Stimulated activated CD8-positive, alpha-beta memory T cell treated with anti-CD3 and anti-CD28 coated beads, Interleukin-15, amount 100 ng/mL, for 48 hours (primary cell): ENCODE data around the gene LDAH.
A peak's percentile ranks its signal among the peaks of the same experiment; 100 is the strongest.

Source experiments
- DNase-seq, 2 donors: peaks; one replicate each; pipeline ENCODE4 v3.0.0-alpha.2; 2020; ENCODE audit warnings: low read depth in 2 of 2

Gene LDAH

DNA sequence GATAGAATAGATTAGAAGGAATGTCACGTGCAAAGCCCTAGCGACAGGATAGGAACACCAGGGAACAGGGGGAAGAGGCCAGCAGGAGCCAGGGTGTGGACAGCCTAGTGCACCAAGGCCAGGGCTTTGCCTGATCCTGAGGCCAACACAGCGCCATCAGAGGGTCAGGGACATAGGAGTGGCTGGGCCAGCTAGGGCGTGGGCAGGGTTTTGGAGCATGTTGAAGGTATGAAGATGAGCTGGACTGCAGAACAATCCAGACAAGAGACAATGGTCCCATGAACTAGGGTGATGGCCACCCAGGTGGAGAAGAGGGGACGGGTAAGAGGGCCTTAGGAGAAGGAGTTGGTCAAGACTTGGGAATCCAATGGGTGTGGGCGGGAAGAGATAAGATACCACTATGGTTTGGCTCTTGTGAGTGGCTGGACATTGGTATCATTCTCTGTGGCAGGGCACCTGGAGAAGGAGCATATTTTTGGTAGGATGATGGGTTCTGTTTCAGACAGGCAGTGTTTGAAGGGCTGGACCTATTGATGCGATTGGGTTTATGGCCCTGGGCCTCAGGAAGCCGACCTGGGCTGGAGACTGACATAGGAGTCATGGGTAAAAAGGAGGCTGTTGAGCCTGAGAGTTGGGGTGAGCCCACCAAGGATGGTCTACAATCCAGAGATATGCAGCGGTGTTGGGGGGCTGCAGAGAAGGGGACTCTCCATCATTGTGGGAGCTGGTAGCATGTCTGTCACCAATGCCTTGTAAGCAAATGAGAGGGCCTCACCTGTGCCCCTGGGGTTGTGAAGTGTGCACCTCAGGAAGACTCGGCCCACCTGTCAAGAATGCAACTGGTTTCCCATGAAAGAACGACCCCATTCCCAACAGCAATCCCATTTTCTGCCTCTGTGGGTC is 170.0 kb downstream of the LDAH start:
- DNase-seq = no peak

DNA sequence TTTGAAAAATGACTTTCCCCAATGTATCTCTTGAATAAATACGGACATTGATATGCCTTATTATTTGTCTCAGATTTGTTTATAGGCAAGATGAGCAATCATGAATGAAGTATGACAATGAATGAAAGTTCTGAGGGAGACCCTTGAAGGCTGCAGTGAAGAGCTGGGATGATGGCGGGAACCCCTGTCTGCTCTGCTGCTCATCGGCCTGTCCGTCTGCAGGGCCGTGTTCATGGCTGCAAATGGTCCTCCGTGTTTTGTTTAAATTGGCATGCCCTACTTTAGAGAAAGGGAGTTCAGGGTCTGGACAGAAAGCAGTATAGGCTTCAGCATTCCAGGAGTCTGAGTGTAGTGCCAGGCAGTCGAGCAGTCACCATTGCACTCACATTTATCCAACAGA is 170.8 kb downstream of the LDAH start:
- no peak for DNase-seq

DNA sequence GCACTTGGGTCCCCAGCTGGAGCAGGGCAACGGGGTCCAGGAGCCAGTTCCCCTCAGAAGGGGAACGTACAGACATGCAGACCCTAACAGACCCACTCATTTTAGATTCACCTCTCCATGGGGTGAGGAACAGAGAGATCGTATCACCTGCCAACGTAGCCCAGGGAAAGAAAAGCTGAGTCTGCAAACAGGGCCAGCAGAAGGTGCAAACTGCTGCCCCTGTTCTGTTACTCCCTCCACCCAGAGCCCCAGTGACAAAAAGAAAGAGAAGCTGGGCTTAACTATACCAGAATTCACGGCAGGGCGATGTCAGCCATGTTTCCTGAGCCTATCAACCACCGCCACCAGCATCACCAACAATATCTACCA is 171.2 kb downstream of the LDAH start:
- DNase-seq = no peak

DNA sequence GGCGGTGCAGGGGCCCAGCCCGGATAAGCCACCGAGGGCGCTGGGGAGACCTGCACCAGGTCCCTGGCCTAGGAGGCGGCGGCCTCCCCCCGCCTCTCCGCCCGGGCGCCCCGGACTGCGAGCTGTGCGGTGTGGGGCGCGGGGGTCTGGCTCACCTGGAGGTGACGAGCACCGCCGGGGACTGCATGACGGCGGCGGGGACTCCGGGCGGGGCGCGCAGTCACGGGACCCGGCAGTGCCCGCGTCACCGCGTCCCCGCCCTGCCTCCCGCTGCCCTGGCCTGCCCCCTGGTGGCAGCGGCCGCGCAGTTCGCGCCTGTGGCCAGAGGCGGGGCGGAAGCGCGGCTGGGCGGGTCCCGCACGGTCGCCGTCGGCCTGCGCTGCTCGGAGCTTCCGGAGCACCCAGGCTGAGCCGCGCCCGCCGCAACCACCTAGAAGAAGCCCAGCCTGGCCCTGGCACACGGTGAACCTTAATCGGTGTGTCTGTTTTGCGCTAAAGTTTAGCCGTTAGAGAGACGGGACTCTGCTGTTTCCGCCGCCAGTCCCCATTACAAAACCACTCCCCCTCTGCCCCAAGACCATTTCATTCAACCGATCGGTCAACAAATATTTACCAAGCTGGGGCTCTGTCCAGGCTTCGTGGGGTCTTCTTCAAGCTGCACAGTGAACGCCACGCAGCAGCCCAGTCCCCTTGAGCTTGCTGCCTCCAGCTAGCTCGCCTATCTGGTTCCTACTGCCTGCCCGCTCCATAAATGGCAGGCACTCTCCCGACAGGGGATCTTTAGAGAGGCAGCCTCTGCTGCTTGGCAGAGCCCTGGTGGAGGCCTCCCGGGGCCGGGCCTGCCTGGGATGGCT is 171.8 kb downstream of the LDAH start, which contains the start of gene HS1BP3:
HS1BP3 (minus strand) TSS at position 222 of the 854 bp plus-strand sequence; CDS start at position 187, 35 bp downstream.
- peak; percentile 82 to 85 for DNase-seq

DNA sequence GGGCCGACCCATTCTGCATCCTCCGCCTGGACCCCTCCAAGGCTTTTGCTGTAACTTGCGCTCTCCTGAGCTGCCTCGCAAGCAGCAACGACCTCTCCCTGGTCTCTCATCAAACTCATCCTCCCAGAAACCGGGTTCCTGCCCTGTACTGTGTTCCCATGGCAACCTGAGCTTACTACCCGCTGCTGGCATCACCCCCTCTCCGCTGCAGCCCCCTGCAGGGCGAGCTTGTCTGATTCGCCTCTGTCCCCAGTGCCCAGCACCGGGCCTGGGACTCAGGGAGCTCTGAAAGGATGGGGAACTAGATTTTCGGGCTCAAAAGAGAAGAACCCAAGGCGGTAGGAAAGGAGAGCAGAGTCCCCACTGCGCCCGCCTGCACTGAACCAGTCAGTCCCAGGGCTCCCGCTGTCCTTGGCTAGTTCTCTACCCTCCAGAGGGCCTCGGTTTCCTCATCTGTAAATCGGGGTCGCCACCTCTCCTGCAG is 172.5 kb downstream of the LDAH start:
- no peak for DNase-seq

DNA sequence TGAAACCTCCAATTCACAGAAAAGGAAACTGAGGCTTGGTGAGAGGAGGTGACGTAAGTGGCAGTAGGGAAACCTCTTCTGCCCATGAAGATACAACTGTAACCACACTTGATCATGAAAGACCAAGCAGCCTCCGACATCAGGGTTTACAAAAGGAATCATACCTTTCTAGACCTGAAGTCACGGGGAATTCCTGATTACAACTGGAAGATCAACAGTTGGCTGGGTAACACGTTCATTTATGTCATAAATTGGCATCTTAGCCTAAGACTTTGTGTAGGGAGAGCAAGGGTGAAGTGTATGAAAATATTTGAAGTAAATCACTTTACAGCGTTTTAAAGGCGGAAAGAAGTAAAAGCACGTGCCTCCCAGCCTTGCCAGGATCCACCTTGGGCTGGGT is 172.9 kb downstream of the LDAH start:
- no peak for DNase-seq

DNA sequence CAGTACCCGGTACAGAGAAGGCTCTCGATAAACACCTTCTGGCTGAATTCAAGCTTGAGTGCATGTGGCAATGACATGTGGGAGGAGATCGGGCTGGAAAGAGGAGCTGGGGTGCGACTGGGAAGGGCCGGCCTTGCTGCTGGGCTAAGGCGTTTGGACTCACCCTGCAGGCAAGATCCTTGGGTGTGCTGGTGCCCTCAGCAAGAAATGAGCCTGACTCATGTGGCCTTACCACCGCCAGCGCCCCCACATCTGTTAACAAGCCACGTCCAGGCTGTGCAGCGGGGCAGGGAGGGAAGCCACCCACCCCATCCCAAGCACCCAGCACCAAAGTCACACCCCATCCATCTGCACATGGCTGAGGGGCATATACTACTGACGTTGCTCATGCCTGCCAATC is 173.3 kb downstream of the LDAH start:
- DNase-seq = no peak

DNA sequence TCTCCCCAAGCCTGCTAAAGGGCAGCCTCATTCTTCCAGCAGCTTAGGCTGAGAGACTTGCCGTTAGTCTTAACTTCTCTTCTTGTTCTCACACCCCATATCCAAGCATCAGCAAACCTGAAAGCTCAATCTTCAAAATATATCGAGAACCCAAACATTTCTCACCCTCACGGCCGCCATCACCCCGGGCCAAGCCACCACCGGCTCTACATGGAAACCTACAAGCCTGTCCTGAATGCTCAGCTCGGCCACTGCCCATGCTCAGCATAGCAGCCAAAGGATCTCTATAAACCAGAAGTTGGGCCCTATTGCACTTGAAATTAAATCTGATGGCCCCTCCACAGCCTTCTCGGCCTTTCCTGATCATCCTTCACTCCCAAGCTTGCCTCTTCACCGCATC is 174.1 kb downstream of the LDAH start:
- DNase-seq = no peak

DNA sequence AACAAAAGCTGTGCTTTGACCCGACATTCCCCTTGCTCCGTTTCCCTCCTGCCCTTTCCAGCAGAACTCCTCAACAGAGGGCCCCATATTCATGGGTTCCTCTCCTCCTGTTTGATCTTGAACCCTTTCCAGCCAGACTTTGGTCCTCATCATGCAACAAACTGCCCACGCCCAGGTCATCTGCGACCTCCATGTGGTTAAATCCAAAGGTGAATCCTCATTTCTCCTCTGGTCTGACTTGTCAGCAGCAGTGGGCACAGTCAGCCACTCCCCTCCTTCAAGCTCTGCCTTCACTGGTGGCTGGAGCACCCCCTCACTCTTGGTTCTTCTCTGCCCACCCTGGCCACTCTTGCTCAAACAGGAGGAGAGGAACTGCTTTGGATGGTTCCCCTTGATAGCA is 174.7 kb downstream of the LDAH start:
- no peak for DNase-seq

DNA sequence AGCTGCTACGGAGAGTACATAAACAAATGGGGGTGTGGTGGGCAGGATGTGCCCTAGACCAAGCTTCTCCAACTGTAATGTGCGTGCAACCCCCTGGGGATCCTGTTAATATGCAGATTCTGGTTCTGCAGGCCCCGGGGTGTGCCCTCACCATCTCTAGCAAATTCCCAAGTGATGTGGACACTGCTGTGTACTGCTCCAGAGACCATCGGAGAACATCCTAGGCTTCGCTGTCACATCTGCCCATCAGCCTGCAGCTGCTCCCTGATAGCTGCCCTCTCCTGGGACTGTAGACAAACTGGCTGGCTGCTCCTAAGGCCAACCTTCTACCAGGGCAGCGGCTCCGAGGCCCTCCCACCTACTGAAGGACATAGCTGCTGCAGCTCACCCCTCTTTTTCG is 175.2 kb downstream of the LDAH start:
- no peak for DNase-seq

DNA sequence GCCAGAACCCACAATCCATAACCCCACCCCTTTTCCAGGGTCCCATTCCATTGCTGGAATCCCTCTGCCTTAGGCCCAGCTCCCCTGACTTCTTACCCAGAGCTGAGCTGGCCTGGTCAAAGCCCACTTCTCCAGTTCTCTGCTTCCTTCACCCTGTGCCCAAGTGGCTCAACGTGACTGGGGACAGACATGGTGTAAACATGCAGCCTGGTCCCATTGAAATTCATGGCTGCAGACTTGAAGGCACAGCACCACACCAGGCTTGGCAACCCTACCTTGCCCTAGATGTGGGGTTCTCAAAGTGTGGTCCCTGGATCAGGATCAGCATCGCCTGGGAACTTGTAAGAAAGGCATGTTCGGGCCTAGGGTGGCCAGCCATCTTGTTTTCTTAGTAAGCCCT is 175.7 kb downstream of the LDAH start:
- DNase-seq = no peak

DNA sequence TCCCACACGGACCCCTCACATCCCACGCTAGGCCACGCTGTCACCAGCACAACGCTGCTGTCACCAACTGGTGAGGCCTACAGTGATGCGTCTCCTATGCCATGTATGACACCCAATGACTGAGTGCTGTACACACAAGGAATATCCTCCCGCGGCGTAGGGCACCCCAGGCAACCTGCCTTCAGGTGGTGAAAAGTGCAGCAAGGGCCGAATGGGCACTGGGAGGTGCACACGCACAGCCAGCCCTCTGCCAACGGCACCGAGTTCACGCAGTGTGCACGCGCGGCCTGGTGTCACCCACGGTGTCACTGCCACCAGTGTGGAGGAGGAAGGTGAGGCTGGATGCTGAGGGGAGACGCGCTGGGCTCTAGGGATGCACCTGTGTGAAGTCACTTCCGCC is 176.5 kb downstream of the LDAH start:
- no peak for DNase-seq

DNA sequence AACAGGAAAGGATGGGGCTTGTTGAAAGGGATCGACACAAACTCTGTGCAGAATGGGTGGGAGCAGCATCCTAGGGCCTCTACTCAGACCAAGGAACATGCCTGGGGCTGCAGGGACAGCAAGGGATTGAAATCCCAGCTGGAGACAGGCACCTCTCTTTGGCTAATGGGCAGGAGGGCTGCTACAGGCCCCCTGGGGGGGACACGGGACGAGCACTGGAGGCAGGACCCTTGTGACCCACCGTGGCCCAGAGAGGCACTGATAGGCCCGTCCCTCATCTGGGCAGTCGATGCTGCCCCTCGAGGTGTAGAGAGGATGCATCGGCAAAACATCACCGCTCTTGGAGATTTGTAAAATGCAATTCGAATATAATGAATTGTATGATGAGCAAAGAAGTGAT is 177.1 kb downstream of the LDAH start:
- no peak for DNase-seq

DNA sequence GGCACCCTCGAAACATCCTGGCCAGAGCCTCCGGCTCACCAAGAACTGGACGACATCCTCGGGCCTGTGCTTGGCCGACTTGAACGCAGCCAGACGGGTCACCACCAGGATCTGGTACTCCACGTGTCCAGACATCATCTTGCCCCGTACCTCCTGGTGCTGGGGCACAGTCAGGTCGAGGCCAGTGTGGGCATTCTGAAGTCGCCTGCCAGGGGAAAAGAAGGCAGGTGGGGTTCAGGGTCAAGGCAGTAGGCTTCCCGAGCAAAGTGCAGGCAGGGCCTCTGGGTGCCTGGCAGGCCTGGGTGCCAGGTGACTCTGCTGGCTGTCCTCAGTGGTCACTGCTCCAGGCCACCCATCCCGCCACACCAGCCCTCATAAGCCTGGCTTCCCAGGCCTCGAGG is 177.6 kb downstream of the LDAH start:
- DNase-seq = no peak

DNA sequence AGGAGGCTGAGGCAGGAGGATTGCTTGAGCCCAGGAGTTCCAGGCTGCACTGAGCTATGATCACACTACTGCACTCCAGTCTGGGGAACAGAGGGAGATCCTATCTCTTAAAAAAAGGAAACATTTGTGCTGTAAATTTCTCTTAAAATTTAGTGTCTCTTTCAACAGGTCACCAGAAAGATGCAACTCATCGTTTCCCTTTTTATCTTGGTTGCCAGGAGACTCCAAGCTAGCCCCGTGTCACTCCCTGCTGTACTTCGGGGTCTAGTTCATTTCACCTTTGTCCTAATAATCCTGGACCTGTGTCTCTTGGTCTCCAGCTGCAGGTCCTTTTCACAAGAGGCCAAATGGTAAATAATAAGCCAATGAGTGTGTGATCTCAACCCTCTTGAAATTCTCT is 179.1 kb downstream of the LDAH start:
- DNase-seq = no peak

DNA sequence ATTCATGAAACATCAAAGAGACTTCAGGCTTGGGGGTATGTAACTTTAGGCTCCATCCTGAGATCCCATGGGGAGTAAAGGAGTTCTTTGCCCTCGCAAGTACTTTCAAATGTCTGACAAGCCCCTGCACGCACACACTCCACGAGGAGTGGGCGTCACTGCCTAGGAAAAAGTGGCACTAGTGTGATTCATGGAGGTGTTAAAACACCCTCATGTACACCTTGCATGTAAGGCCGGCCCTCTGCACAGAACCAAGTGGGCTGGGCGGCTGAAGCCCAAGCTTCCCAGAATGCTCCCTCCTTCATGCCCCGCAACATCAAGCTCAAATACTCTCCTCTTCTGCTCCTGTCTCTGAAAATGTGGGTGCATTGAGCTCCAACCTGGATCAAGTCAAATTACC is 179.8 kb downstream of the LDAH start:
- DNase-seq = no peak

DNA sequence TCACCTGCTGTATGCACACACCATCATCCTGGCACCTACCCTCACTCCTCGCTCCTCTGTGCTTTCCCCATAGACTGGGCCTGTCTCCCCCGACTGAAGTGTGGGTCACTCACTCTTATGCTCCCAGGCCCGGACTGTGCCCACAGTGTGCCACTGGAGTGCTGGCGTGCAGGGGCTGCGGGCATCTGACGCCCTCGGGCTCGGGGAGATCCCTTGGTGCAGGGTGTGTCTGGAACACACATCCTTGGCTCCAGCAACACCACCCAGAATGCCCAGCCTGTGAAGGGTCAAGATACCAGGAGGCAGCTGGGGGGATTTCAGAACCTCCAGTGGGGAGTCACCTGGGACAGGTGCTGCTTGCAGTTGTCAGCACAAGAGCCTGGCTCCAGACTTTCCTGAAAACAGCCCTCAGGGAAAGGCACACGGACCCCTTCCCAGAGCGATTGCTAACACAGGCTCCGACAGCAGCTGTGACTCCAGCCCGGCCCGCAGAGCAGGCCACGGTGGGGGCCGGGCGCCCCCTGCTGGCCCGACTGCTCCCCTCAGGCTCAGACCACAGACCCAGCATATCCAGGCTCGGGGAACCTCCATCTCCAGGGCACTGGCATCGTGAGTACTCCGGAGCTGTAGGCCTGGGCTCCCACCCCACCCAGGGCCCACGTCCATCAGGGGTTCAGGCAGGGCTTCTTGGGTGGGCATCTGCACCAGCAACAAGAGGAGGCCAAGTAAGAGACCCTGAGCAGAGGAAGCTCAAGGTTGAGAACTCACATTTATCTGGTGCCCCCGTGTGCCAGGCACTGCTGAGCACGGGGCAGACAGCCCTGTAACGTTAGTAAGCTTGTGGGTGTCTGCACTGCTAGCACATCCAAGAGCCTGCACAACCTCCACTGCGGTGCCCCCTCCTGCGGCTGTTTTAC is 180.6 kb downstream of the LDAH start:
- peak; percentile 57 to 63 for DNase-seq

DNA sequence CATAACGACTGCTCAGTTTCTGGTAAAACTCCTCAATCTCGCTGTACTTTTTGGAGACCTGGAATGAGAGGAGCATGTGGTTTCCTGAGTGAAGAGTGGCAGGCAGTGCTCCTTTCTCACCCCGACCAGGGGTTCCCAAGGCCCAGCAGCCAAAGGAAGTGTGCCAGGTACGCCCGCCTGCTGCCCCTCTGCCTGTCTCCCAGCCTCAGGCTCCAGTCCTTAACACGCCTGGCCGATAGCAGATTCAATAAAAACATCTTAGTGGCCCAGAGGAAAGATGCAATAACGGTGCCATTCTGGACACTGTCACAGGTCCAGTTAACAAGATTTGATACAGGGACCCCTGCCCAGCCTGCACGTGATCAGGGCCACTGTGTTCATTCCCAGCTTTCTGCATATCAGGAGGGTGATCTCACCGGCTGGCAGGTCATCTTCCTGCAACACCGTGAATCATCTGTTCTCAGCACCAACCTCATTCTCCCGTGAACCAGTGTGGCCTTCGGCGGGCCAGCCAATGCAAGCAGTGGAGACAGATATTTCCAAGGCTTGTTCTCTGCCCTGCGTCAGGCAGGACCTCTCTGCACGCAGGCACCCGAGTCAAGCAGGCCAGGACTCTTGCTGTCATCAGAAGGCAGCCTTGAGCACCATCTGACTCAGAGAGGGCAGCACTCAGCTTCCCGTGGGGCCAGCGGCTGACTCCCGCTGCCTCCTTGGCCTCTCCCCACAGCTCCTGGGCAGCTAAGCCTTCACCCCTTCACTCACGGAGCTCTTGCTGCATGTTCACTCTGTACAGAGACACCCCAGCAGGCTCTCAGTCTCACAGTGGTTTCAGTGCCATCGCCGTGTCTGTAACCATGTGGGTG is 181.5 kb downstream of the LDAH start:
- no peak for DNase-seq

DNA sequence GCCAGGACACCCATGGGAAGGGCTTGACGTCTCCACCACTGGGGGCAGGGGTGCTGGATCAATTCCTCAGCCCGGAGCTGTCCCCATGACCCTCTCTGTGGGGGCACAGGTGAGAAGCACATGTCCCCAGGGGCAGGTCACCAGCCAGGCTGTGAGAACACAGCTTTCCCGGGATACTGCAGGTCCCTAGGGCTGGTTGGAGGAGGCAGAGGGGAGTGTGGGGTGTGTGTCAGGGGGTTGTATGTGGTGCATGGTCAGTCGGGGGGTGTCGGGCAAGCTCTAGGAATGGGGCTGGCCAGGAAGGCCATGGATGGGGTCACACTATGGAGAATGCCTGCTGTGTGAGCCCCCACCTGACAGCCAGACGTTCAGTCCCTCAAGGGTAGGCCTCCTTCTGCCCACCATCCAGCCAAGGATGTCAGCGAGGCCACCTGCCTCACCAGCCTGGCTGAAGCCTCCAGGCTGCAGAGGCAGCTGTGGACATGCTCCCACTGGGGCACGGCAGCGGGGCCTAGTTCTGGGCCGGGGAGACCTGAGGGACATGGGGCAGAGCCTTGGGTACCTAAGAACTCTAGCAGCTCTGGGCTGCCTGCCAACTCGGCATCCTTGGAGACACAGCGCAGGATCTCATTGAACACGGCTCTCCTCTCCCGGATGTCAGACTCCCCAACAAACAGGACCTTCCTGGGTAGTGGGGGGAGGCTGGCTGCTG is 182.3 kb downstream of the LDAH start:
- DNase-seq = no peak
